GM21619 (cell line): ENCODE measurements around the gene KIF1C.

Experiments used
- ATAC-seq: cut with Tn5 transposase; IDR thresholded peaks from one replicate; pipeline ENCODE4 v1.9.1; 2021; ENCODE audit not compliant: unreplicated experiment

KIF1C gene

DNA sequence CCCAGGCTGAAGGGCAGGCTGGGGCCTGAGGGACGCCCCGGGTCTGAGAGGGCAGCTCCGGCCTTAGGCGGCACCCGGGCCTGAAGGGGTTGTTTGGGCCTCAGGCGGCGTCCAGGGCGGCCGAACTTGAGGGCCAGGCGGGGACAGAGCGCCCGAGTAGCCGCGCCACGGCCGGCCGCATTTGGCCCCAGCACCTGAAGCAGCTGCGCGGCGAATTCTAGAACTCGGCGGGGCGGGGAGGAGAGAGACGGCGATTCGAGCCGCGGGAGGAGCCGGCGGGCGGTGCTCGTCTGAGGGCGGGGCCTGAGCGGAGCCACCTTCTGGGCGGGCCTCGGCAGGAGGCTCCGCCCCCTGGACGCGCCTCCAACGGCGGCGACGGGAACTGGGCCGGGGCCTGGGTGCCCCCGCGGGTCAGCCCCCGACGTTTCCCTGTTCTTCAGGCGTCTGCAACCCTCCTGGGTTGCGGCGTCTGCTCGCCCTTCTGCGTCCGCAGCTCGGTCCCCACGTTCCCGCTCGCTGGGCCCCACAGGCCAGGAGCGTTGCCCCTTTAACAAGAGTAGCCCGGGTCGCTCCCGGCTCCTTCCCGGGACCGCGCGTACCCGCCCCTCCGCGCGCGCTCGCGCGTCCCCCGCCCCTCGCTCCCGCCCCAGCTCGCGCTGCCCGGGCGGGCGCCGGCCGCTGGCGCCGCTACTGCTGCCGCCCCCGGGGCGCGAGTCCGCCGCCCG lies at the start of gene KIF1C, which contains the start of gene INCA1:
KIF1C (plus strand) TSS at position 649 of the 725 bp plus-strand sequence. CDS start 2,297 bp downstream, outside the sequence.
INCA1 (minus strand) TSS at position 221 of the 725 bp plus-strand sequence. CDS start 3,085 bp downstream, outside the sequence.
- ATAC-seq: peak; percentile 81

DNA sequence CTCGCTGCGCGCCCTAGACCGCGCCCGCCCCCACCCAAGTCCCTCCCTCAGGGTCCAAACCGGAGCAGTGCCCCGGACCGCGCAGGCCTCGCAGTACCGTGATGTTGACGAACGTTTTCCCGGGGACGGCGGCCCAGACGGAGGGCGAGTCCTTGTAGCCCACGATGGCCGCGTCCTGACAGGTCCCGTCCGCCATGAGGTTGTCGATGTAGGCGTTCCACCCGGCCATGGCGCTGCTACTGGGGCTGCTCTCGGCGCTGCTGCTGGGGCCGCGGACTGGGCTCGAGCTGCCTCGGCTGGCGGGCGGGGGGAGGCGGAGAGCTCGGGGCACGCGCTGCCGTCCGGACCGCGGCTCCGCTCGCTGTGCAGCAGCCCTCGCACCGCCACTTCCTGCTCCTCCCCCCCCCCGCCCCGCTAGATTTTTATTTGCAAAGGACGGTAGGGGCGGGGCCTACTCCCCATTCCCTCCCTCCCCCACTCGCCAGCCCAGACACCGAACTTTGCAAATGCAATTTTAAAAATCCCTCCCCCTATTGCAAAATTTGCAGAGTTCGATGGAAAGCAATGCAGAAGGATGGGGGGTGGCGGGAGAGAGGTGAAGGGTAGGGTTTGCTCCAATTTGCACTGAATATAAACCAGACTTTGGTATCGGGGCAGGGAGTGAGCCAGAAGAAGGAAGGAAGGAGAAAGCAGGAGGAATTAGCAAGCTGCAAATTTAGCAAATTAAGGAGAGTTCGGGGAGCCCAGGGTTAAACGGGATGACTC lies 49.4 kb upstream of the KIF1C start, which contains the start of gene PFN1:
PFN1 (minus strand) TSS at position 365 of the 765 bp plus-strand sequence; CDS start at position 229, 136 bp downstream.
- no peak for ATAC-seq

- peak; percentile 23 for ATAC-seq
These were observed 48.8 kb upstream of the KIF1C start for GRCh38 chr17:4948931-4949320.

- ATAC-seq: peak; percentile 23
These were observed 48.3 kb upstream of the KIF1C start for GRCh38 chr17:4949321-4950074.

DNA sequence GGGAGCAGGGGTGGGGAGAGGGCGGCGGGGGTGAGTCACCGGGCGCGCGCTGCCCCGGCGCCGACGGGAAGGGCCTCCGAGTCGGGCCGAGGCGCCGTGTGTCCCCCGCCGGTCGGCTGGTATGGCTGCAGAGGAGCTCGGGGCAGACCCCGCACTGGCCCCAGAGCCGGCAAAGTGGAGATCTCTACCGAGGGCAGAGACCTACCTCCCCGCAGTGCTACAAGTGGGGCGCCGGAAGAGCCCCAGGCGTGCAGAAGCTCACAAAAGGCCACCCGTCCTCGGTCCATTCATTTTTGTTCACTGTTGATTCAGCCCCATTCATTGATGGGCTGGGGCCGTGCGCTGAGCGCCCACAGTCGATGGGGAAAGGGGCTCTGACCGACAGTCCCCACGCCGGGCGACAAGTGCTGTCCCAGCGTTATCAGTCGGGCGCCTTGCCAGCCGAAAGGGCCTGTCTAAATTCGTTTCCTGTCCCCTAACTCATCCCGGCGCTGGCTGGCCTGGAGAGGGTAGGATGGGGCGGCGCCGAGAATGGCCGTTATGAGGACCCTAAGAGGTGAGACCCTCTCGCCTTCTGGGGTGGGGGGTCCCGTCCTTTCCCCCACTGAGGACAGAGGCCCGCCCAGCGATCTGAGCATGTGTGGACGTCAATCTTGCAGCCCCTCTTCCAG lies 47.5 kb upstream of the KIF1C start:
- ATAC-seq: peak; percentile 5

- no peak for ATAC-seq
These were observed 47.0 kb upstream of the KIF1C start, which contains the start of gene ENO3 for GRCh38 chr17:4950746-4951204. ENO3 (plus strand) TSS chr17:4951119; CDS start chr17:4951830, 711 bp downstream.

- no peak for ATAC-seq
These were observed 46.3 kb upstream of the KIF1C start for GRCh38 chr17:4951486-4951885.

- ATAC-seq: no peak
These were observed 44.2 kb upstream of the KIF1C start for GRCh38 chr17:4953451-4953961.

GRCh38 chr17:4955091-4955490 lies 42.7 kb upstream of the KIF1C start:
- ATAC-seq: no peak

- ATAC-seq: no peak
These were observed 41.2 kb upstream of the KIF1C start for GRCh38 chr17:4956493-4957061.

DNA sequence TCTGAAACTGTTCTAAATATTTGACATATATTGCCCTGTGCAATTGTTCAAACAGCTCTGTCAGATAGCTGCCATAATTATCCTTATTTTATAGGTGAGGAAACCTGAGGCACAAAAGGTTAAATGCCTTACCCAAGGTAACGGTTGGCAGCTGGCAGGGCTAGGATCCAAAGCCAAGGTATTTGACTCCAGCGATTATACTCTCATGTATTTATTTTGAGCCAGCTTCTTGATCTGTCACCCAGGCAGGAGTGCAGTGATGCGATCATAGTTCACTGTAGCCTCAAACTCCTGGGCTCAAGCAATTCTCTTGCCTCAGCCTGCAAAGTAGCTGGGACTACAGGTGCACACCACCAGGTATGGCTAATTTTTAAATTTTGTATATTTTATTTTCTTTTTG lies 39.6 kb upstream of the KIF1C start:
- ATAC-seq: no peak

GRCh38 chr17:4959261-4959965 lies 38.3 kb upstream of the KIF1C start:
- ATAC-seq: no peak

DNA sequence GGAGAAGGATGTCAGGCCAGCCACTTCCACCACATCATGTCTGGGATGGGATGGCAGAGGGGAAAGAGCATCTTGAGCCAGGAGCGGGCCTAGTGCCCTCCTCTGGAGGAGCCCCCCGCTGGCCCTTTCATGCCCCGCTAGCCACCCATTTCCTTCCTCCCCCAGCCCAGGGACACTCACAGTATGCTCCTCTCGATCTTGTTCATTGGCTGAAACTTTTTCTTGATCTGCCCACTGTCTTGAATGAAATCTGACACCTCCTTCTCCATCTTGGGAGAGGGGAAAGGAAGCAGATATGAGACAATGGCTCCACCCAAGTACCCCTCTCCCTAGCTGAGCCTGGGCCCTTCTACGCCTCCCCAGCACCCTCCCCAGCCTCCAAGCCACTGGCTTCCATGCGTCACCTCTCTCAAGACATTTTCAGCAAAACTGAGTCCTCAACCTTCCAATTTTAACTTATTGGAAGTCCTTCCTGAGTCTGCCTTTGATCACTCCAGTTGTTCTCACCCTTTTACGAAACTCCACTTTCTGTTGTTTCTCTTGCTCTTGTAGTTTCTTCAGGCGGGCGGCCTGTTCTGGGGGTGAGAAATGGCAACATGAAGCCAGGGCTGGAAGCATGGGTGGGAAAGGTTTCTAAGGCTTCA lies 37.3 kb upstream of the KIF1C start:
- ATAC-seq: no peak

DNA sequence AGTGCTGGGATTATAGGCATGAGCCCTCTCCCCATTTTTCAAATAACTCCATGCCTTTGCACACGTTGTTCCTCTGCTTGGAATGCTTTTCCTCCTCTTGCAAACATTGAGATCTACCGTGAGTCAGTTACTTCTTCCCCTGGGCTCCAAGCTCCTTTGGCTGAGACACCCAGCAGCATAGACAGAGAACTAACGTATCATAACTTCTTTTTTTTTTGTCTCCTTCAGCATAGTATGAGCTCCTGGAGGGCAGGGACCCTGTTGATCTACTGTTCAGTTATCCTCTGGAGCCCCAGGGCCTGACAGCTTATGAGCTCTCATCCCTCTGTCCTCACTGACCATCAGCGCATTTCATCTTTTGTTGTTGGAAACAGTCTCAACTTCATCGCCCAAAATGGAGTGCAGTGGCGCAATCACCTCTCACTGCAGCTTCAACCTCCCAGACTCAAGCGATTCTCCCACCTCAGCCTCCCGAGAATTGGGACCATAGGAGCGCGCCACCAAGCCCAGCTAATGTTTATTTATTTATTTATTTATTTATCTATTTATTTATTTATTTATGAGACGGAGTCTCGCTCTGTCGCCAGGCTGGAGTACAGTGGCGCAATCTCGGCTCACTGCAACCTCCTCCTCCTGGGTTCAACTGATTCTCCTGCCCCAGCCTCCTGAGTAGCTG lies 32.3 kb upstream of the KIF1C start:
- no peak for ATAC-seq

- ATAC-seq: peak; percentile 77
These were observed 30.8 kb upstream of the KIF1C start for GRCh38 chr17:4966844-4967538.

DNA sequence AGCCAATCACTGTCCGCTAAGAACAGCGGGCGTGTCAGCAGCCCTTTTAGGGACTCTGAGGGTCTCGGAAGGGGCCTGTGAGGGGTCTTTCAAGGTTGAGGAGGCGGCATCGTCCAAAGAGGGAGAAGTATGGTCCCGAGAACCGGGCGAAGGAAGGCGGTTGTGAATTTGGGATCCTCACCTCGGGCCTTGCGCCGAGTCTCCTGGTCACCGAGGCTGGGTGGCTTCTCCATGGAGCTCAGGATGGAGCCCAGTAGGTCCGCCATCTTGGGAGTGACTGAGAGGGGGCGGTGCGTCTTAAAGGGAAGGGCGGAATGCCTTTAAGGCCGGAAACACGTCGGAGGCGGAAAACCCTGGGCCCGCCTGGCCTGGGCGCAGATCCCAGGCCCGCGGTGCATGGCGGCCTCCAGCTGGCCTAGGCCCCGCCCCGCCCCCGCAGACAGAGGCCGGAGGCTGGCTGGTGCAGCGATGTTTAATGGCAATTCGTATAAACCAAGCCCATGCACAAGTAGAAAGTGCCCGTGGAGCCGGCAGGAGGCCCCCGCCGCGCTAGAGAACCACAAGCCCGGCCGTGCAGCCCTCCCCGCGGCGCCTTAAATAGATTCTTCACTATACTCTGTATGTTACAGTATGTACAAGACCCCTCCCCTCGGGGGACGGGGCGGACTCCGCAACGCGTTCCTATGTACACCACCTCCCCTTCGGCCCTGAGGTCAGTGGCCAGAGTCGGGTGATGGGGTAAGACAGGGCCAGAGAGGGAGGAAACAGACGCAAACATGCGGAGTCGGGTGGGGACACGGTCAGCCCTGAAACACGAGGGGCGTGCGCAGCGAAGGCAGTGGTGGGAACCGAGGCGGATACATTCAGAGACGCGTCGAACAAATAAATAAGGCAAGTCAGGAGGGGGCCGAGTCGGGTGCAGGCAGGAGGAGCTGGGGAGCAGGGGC lies 29.9 kb upstream of the KIF1C start, which contains the start of gene SPAG7:
SPAG7 (minus strand) TSS at position 279 of the 947 bp plus-strand sequence; CDS start at position 266, 13 bp downstream.
- ATAC-seq: peak; percentile 54
